Psoas muscle (tissue), 8 donors: Measurements from ENCODE around the gene PDP2. TPM values are rescaled to one million over a fixed set of nuclear protein-coding genes. Genes with fewer than 3 reads are reported as not detected.
A peak's percentile ranks its signal among the peaks of the same experiment; 100 is the strongest.

Experiments
- ATAC-seq, 4 donors: fragments of 200-7000 bp; cut with Tn5 transposase; one replicate each; pipeline ENCODE4 v1.9.1; 2020; ENCODE audit warnings: moderate library complexity in 3 of 4, mild to moderate bottlenecking in 2 of 4
- DNase-seq, 2 donors: peaks; one replicate each; pipeline ENCODE4 v3.0.0-alpha.2; 2020
- H3K27ac ChIP-seq: fragments of 200-600 bp; one replicate; pipeline ENCODE4 v1.8.0; 2022
- H3K27me3 ChIP-seq, 3 donors: fragments of 200-600 bp in 1 of 3; one replicate each; pipeline versions ENCODE4 v1.6.1 to v1.8.0; 2013 to 2022; ENCODE audit warnings: low read length in 2 of 3, mild to moderate bottlenecking in 2 of 3, moderate library complexity in 1 of 3; ENCODE audit not compliant: insufficient read depth in 3 of 3
- H3K36me3 ChIP-seq, 2 donors: fragments of 200-600 bp in 1 of 2; one replicate each; pipeline versions ENCODE4 v1.6.1 to v1.8.0; 2013 to 2022; ENCODE audit warnings: low read depth in 1 of 2, mild to moderate bottlenecking in 1 of 2, moderate library complexity in 1 of 2; ENCODE audit not compliant: insufficient read depth in 1 of 2
- H3K4me1 ChIP-seq: fragments of 200-600 bp; one replicate; pipeline ENCODE4 v1.8.0; 2022
- H3K4me3 ChIP-seq: fragments of 200-600 bp; one replicate; pipeline ENCODE4 v1.8.0; 2022; ENCODE audit warnings: mild to moderate bottlenecking
- H3K9me3 ChIP-seq: fragments of 200-600 bp; one replicate; pipeline ENCODE4 v1.8.0; 2022
- CTCF ChIP-seq: fragments of 200-600 bp; IDR thresholded peaks from one replicate; pipeline ENCODE4 v1.8.0; 2022; ENCODE audit warnings: antibody characterized with exemption
- WGBS, 3 donors: extraction: QIAGEN DNeasy Blood & Tissue Kit; methylation state at CpG; one replicate each; pipeline versions ENCODE4 v1.1.6 to v1.1.7; 2013; 5-methylcytosine and 5-hydroxymethylcytosine counted together
- intact Hi-C, 2 donors: fragments of 100-400 bp; cut with DNase I; formaldehyde crosslinking; loops; one replicate each; pipeline versions ENCODE4 v1.11.0 to v1.14.2; 2022
- polyA plus RNA-seq, 3 donors: library from polyadenylated mRNA; stranded (reverse); fragments of 200-250 nt; gene quantifications; one replicate each; pipeline ENCODE4 v1.2.3, GENCODE V29; 2013
- total RNA-seq, 4 donors: library from RNA; stranded (reverse); fragmentation: NEBNext Ultra II Directional in 2 of 4; extraction: Animal tissue kit (Norgen Biotek cat#: 25700) in 2 of 4; gene quantifications; one replicate each; pipeline versions ENCODE4 v1.2.1 to v1.2.4, GENCODE V29; 2021 to 2023
- donor health status: healthy with polysubstance abuse.
- donor health status: DM: no; HTN: no; CAD: no; lungs with moderate emphysema.
- donor health status: Bipolar disorder and iron deficiency.
- donor health status: healthy.
- donor health status: DM: yes; HTN: yes; CAD: no.
- donor health status: DM: no; HTN: no; CAD: no.
- donor health status: DM: no; HTN: no; CAD: no.
- donor health status: DM: yes; HTN: yes; CAD: no.

PDP2 gene
- total and polyA plus RNA-seq, 7 donors, result 1.0 to 5.2 (median 3.0) TPM

GRCh38 chr16:66908116-66908515, 27.8 kb downstream of the PDP2 start:
- no peaks in the 10 kb centered on the region for H3K36me3 ChIP-seq
- 87 to 91% (median 88%) methylated on average over 3 of the region's 3 CpGs for WGBS, 3 donors
- DNase-seq, result peak in 1 of 2 donors; percentile 20
- ATAC-seq, result no peak
- intact Hi-C loops, result no loop called here
- H3K4me1 ChIP-seq, result peaks cover 17% of the 10 kb centered on the region
- no peak for TF ChIP-seq CTCF
- H3K9me3 ChIP-seq, result no peaks in the 10 kb centered on the region
- H3K27ac ChIP-seq, result no peak overlapping the region
- peaks cover 0 to 2% (median 0%) of the 10 kb centered on the region in 3 donors for H3K27me3 ChIP-seq
- no peak overlapping the region for H3K4me3 ChIP-seq

- no peak overlapping the region for H3K4me3 ChIP-seq
- H3K9me3 ChIP-seq, result no peaks in the 10 kb centered on the region
- intact Hi-C loops, result no loop called here
- H3K36me3 ChIP-seq, result no peaks in the 10 kb centered on the region
- no peak for TF ChIP-seq CTCF
- no peak for ATAC-seq
- peak in 1 of 2 donors; percentile 28 for DNase-seq
- peaks cover 8% of the 10 kb centered on the region for H3K4me1 ChIP-seq
- H3K27ac ChIP-seq, result no peak overlapping the region
- peaks cover 0 to 2% (median 0%) of the 10 kb centered on the region in 3 donors for H3K27me3 ChIP-seq
- WGBS, 3 donors, result 88 to 91% (median 90%) methylated on average over 8 to 14 of the region's 14 CpGs
Observed at GRCh38 chr16:66908762-66909559, 28.6 kb downstream of the PDP2 start.

- Histone ChIP-seq H3K4me3 (no peak overlapping the region), H3K9me3 (no peaks in the 10 kb centered on the region), H3K27me3 (peaks cover 0 to 2% (median 0%) of the 10 kb centered on the region in 3 donors), H3K27ac (no peak overlapping the region), H3K4me1 (peaks cover 3% of the 10 kb centered on the region), H3K36me3 (no peaks in the 10 kb centered on the region)
- TF ChIP-seq CTCF, result no peak
- intact Hi-C loops, result no loop called here
- ATAC-seq (no peak), DNase-seq (peak in 1 of 2 donors; percentile 35)
- 81 to 86% (median 83%) methylated on average over 14 of the region's 14 CpGs for WGBS, 3 donors
Observed at GRCh38 chr16:66910175-66910940, 30.0 kb downstream of the PDP2 start.

- H3K27ac ChIP-seq, result no peak overlapping the region
- H3K27me3 ChIP-seq, result peaks cover 0 to 2% (median 0%) of the 10 kb centered on the region in 3 donors
- peak in 1 of 2 donors; percentile 39 for DNase-seq
- no peaks in the 10 kb centered on the region for H3K9me3 ChIP-seq
- intact Hi-C loops, result no loop called here
- H3K4me1 ChIP-seq, result no peaks in the 10 kb centered on the region
- WGBS, 3 donors, result 83 to 92% (median 92%) methylated on average over 5 of the region's 5 CpGs
- no peak for ATAC-seq
- H3K36me3 ChIP-seq, result no peaks in the 10 kb centered on the region
- TF ChIP-seq CTCF, result no peak
- no peak overlapping the region for H3K4me3 ChIP-seq
Observed at GRCh38 chr16:66911112-66911511, 30.8 kb downstream of the PDP2 start.
